IMR-90 (cell line): Measurements from ENCODE around the gene PTX4. TPM values are rescaled to one million over a fixed set of nuclear protein-coding genes. Genes with fewer than 3 reads are reported as not detected.
A peak's percentile ranks its signal among the peaks of the same experiment; 100 is the strongest.

ENCODE experiments used
- ATAC-seq: fragments of 200-7000 bp; cut with Tn5 transposase; 2 replicates; pipeline ENCODE4 v1.9.1; 2020; ENCODE audit warnings: low read depth, mild to moderate bottlenecking, moderate library complexity
- BruUV-seq: library from RNA; stranded (reverse); fragments of 400-500 nt; replicated peaks from 2 replicates; lab custom pipeline; 2021; lab: Mats Ljungman, UMichigan
- CTCF ChIA-PET: fragments of 300-600 bp; formaldehyde crosslinking; extraction: SDS; loops from one replicate; lab custom pipeline; 2021; ENCODE audit warnings: antibody characterized with exemption; lab: Yijun Ruan, JAX
- POLR2A ChIA-PET: fragments of 300-600 bp; sonication (Branson Sonifier 250); formaldehyde crosslinking; loops from one replicate; lab custom pipeline; 2022; ENCODE audit warnings: antibody characterized with exemption; ENCODE audit not compliant: unreplicated experiment; lab: Charles Lee
- DNase-seq: peaks from one replicate; pipeline ENCODE4 v3.0.0; 2013
- H2AFZ ChIP-seq: replicated peaks from 2 replicates; pipeline ENCODE3; 2013; ENCODE audit warnings: low read length, mild to moderate bottlenecking; ENCODE audit not compliant: poor library complexity
- H2AK5ac ChIP-seq: 2 replicates; pipeline ENCODE4 v1.6.1; 2013; ENCODE audit warnings: low read depth, low read length, inconsistent platforms
- H2AK9ac ChIP-seq: replicated peaks from 2 replicates; pipeline ENCODE3; 2013; ENCODE audit warnings: mild to moderate bottlenecking, low read depth, low read length, moderate library complexity; ENCODE audit not compliant: poor library complexity
- H2BK120ac ChIP-seq: 2 replicates; pipeline ENCODE4 v1.6.1; 2013; ENCODE audit warnings: low read depth, low read length, inconsistent platforms
- H2BK15ac ChIP-seq: 3 replicates; pipeline ENCODE4 v1.6.1; 2013; ENCODE audit warnings: low read depth, low read length, inconsistent platforms
- H2BK20ac ChIP-seq: 2 replicates; pipeline ENCODE4 v1.6.1; 2013; ENCODE audit warnings: low read depth, mild to moderate bottlenecking, inconsistent platforms, low read length, moderate library complexity
- H2BK5ac ChIP-seq: 2 replicates; pipeline ENCODE4 v1.6.1; 2013; ENCODE audit warnings: mild to moderate bottlenecking, low read depth, low read length, inconsistent platforms; ENCODE audit not compliant: poor library complexity, severe bottlenecking
- H3K14ac ChIP-seq: replicated peaks from 2 replicates; pipeline ENCODE4 v1.6.1; 2013; ENCODE audit warnings: low read depth, low read length, inconsistent platforms
- H3K18ac ChIP-seq: 2 replicates; pipeline ENCODE4 v1.6.1; 2013; ENCODE audit warnings: low read depth, low read length, control low read depth
- H3K23ac ChIP-seq: 2 replicates; pipeline ENCODE4 v1.6.1; 2013; ENCODE audit warnings: low read depth, low read length, inconsistent platforms
- H3K27ac ChIP-seq: 2 replicates; pipeline ENCODE4 v1.5.1; 2013; ENCODE audit warnings: mild to moderate bottlenecking, control low read depth, low read length; ENCODE audit not compliant: insufficient read depth
- H3K27me3 ChIP-seq: 2 replicates; pipeline ENCODE4 v1.6.1; 2013; ENCODE audit warnings: low read length; ENCODE audit not compliant: control insufficient read depth, insufficient read depth
- H3K36me3 ChIP-seq: 2 replicates; pipeline ENCODE4 v1.6.1; 2013; ENCODE audit warnings: low read length, mixed read lengths; ENCODE audit not compliant: control insufficient read depth, insufficient read depth
- H3K4ac ChIP-seq: 2 replicates; pipeline ENCODE4 v1.6.1; 2013; ENCODE audit warnings: low read depth, low read length, inconsistent platforms
- H3K4me1 ChIP-seq: 2 replicates; pipeline ENCODE4 v1.6.1; 2013; ENCODE audit warnings: low read length, mixed read lengths; ENCODE audit not compliant: control insufficient read depth, insufficient read depth
- H3K4me2 ChIP-seq: 2 replicates; pipeline ENCODE4 v1.6.1; 2013; ENCODE audit warnings: low read depth, mild to moderate bottlenecking, control low read depth, low read length, moderate library complexity
- H3K4me3 ChIP-seq: 2 replicates; pipeline ENCODE4 v1.5.1; 2013; ENCODE audit warnings: low read depth, mild to moderate bottlenecking, control low read depth, low read length, moderate library complexity; ENCODE audit not compliant: insufficient read depth
- H3K56ac ChIP-seq: 2 replicates; pipeline ENCODE4 v1.6.1; 2013; ENCODE audit warnings: low read length, inconsistent platforms; ENCODE audit not compliant: insufficient read depth; ENCODE audit errors: extremely low read depth
- H3K79me1 ChIP-seq, 2 experiments: 2 replicates each; pipeline ENCODE4 v1.6.1; 2013; ENCODE audit warnings: low read length in 2 of 2, inconsistent platforms in 1 of 2, low read depth in 1 of 2
- H3K9ac ChIP-seq: 2 replicates; pipeline ENCODE4 v1.6.1; 2013; ENCODE audit warnings: low read depth, low read length, control low read depth
- H3K9me1 ChIP-seq: 2 replicates; pipeline ENCODE4 v1.6.1; 2013; ENCODE audit warnings: low read length, inconsistent platforms; ENCODE audit not compliant: insufficient read depth
- H3K9me3 ChIP-seq: 2 replicates; pipeline ENCODE4 v1.6.1; 2013; ENCODE audit warnings: low read length; ENCODE audit not compliant: control insufficient read depth, insufficient read depth
- H4K20me1 ChIP-seq: 2 replicates; pipeline ENCODE4 v1.6.1; 2013; ENCODE audit warnings: low read length, inconsistent platforms; ENCODE audit not compliant: insufficient read depth
- H4K5ac ChIP-seq: 2 replicates; pipeline ENCODE4 v1.6.1; 2013; ENCODE audit warnings: mild to moderate bottlenecking, low read depth, low read length, control low read depth
- H4K8ac ChIP-seq, 2 experiments: 2 replicates each; pipeline ENCODE4 v1.6.1; 2013; ENCODE audit warnings: low read depth in 2 of 2, low read length in 2 of 2, control low read depth in 1 of 2, inconsistent platforms in 1 of 2
- H4K91ac ChIP-seq: 2 replicates; pipeline ENCODE4 v1.6.1; 2013; ENCODE audit warnings: low read depth, low read length, inconsistent platforms; ENCODE audit not compliant: insufficient read depth
- CEBPB ChIP-seq: IDR thresholded peaks from 2 replicates; pipeline ENCODE4 v1.6.1; 2012; ENCODE audit warnings: low read depth, low read length, improper control_type of control experiment
- CHD1 ChIP-seq: IDR thresholded peaks from 2 replicates; pipeline ENCODE4 v1.6.1; 2012; ENCODE audit warnings: low read depth, low read length, improper control_type of control experiment
- MAFK ChIP-seq: IDR thresholded peaks from 2 replicates; pipeline ENCODE4 v1.6.1; 2012; ENCODE audit warnings: low read depth, low read length, improper control_type of control experiment
- POLR2A ChIP-seq: IDR thresholded peaks from 2 replicates; pipeline ENCODE4 v1.6.1; 2012; ENCODE audit warnings: mild to moderate bottlenecking, low read depth, low read length
- RCOR1 ChIP-seq: IDR thresholded peaks from 2 replicates; pipeline ENCODE4 v1.6.1; 2012; ENCODE audit warnings: mild to moderate bottlenecking, low read length, improper control_type of control experiment; ENCODE audit not compliant: insufficient replicate concordance
- WGBS, 2 experiments: methylation state at CpG; one replicate each; pipeline versions ENCODE4 v1.1.5 to v1.1.7; 2013; ENCODE audit warnings: missing lambda C conversion rate in 2 of 2; ENCODE audit not compliant: insufficient read length in 1 of 2; ENCODE audit errors: extremely low coverage in 2 of 2; 5-methylcytosine and 5-hydroxymethylcytosine counted together
- dilution Hi-C: fragments of 300-500 bp; cut with HindIII; formaldehyde crosslinking; loops from one replicate; pipeline ENCODE4 v1.14.3; 2018; ENCODE audit warnings: low sequenced_read_pairs; ENCODE audit not compliant: unreplicated experiment
- in situ Hi-C: fragments of 300-500 bp; cut with MboI; formaldehyde crosslinking; loops from 3 replicates; pipeline ENCODE4 v1.14.3; 2019; ENCODE audit warnings: low sequenced_read_pairs, inconsistent platforms, mixed read lengths
- intact Hi-C: fragments of 100-400 bp; cut with micrococcal nuclease; formaldehyde crosslinking; loops from 2 replicates; pipeline ENCODE4 v1.10.0; 2022
- polyA plus RNA-seq, 3 experiments: library from polyadenylated mRNA; depleted of rRNA; stranded (reverse); fragments of >200 nt; gene quantifications; 2 replicates each; pipeline ENCODE4 v1.2.3, GENCODE V29; 2012; ENCODE audit warnings: low replicate concordance in 1 of 3
- total RNA-seq: library from RNA; depleted of rRNA; stranded (reverse); fragments of >200 nt; gene quantifications from 2 replicates; pipeline ENCODE4 v1.2.3, GENCODE V29; 2012
- TF ChIP-seq, protein P1 (sequence below): fragments of 150-350 bp; IDR thresholded peaks from 2 replicates; pipeline ENCODE4 v1.6.1; 2017; ENCODE audit warnings: mild to moderate bottlenecking, antibody characterized with exemption, low read length, low read depth

PTX4 gene
- total and polyA plus RNA-seq, 2 of the 4 experiments (the other 2 are of a cell fraction), result 0.07 TPM; not detected in 1

DNA sequence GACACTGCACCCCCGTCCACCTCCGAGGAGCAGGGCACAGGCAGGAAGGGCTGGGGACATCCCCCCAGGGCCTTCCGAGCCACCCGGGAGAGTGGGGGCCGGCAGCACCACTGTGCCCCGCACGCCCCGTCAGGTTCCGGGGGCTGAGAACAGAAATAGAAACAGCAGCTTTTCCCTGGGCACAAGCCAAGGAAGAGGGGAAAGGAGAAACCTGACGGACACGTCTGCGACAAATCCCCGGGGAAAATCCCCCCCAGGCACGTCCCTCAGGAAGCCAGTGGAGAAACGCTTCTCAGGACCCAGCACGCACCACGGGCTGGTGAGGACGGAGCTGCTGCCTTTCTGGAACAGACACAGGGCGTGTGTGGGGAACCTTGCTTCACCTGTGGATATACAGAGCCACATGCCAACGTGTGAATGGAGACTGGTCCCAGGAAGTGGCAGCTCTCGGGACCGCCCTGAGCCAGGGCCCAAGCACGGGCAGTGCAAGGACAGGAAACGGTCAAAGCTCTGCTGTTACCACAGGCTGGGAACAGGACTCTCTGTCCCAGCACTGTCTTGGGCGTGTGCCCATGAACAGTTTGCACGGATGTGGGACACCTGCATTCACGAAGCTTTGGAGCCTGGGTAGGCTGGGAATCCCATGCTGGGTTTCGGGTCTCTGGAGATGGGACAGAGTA, 43.5 kb upstream of the PTX4 start:
- peak overlapping the region; percentile 34; the same call in 1 of the 2 replicates for H2BK20ac ChIP-seq
- dilution Hi-C loops, result no loop called here
- ATAC-seq (no peak), DNase-seq (no peak)
- POLR2A ChIA-PET, result no interaction called here
- peaks cover 4% of the 10 kb centered on the region for H3K9me1 ChIP-seq
- peak overlapping the region; percentile 86; the same call in 1 of the 2 replicates for H3K4ac ChIP-seq
- no peak overlapping the region for H3K18ac ChIP-seq
- H3K4me2 ChIP-seq, result no peak overlapping the region
- peak overlapping the region; percentile 43; the same call in 1 of the 2 replicates for H2AK5ac ChIP-seq
- H3K9ac ChIP-seq, result no peak overlapping the region
- no peak overlapping the region for H3K4me3 ChIP-seq
- intact Hi-C loops, result no loop called here
- no peak overlapping the region for H3K56ac ChIP-seq
- H3K36me3 ChIP-seq, result peaks cover 8% of the 10 kb centered on the region; the same call in 1 of the 2 replicates
- H3K14ac ChIP-seq, result no peak overlapping the region
- no peak overlapping the region for H4K91ac ChIP-seq
- BruUV-seq, result no TSS peak
- no peak overlapping the region for H2BK120ac ChIP-seq
- H3K27ac ChIP-seq, result no peak overlapping the region
- CTCF ChIA-PET, result interaction anchor here (0.7 to 1.5 kb wide), 2 partner anchors 30 to 43 kb away, joined by 3 read pairs; no protein-coding TSS in a partner anchor
- in situ Hi-C loops, result no loop called here
- H4K8ac ChIP-seq, result no peak overlapping the region; a peak in 2 of 4 replicates
- peak overlapping the region; percentile 55 for H2AK9ac ChIP-seq
- WGBS, 2 experiments, result 79% methylated on average over 7 of the region's 28 CpGs; no CpG with 5 or more reads in 1 of the 2 experiments
- H2BK5ac ChIP-seq, result no peak overlapping the region
- TF ChIP-seq, protein P1, sequence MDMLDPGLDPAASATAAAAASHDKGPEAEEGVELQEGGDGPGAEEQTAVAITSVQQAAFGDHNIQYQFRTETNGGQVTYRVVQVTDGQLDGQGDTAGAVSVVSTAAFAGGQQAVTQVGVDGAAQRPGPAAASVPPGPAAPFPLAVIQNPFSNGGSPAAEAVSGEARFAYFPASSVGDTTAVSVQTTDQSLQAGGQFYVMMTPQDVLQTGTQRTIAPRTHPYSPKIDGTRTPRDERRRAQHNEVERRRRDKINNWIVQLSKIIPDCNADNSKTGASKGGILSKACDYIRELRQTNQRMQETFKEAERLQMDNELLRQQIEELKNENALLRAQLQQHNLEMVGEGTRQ, result no peak
- no peak for TF ChIP-seq MAFK
- no peak for TF ChIP-seq POLR2A
- TF ChIP-seq RCOR1, result no peak
- no peak for TF ChIP-seq CEBPB
- TF ChIP-seq CHD1, result no peak
- H2BK15ac ChIP-seq, result no peak overlapping the region
- H3K23ac ChIP-seq, result no peak overlapping the region; the same call in 1 of the 2 replicates
- peaks cover 5 to 34% of the 10 kb centered on the region in 2 experiments; a peak in 3 of 4 replicates for H3K79me1 ChIP-seq
- H4K5ac ChIP-seq, result no peak overlapping the region
- H3K27me3 ChIP-seq, result no peaks in the 10 kb centered on the region
- peak overlapping the region; percentile 29 for H2AFZ ChIP-seq
- H3K9me3 ChIP-seq, result no peaks in the 10 kb centered on the region
- peaks cover 17% of the 10 kb centered on the region for H3K4me1 ChIP-seq
- no peaks in the 10 kb centered on the region for H4K20me1 ChIP-seq
